HCT116 (cell line): ENCODE measurements around the gene CTIF. TPM values are rescaled to one million over a fixed set of nuclear protein-coding genes. Genes with fewer than 3 reads are reported as not detected.

Experiments used
- ATAC-seq: fragments of 200-7000 bp; cut with Tn5 transposase; 2 replicates; pipeline ENCODE4 v1.9.1; 2020; ENCODE audit warnings: mild to moderate bottlenecking, moderate library complexity
- BruUV-seq: library from RNA; stranded (reverse); fragments of 400-500 nt; replicated peaks from 2 replicates; lab custom pipeline; 2021; lab: Mats Ljungman, UMichigan
- CTCF ChIA-PET: fragments of 300-600 bp; sonication (Branson Sonifier 250); formaldehyde crosslinking; loops from one replicate; lab custom pipeline; 2021; ENCODE audit warnings: antibody characterized with exemption; lab: Charles Lee
- POLR2A ChIA-PET: fragments of 300-600, 350-600 bp; sonication (Branson Sonifier 250); formaldehyde crosslinking; loops from one replicate; lab custom pipeline; 2021; ENCODE audit warnings: antibody characterized with exemption; lab: Charles Lee
- RAD21 ChIA-PET, 2 experiments: fragments of 300-600 bp; sonication (Branson Sonifier 250); formaldehyde crosslinking; loops; one replicate each; lab custom pipeline; 2023; ENCODE audit warnings: low total read pairs in 2 of 2; ENCODE audit not compliant: uncharacterized antibody in 2 of 2, unreplicated experiment in 2 of 2, low non-redundant PET in 1 of 2; lab: Charles Lee
- DNase-seq: peaks from one replicate; pipeline ENCODE4 v3.0.0-alpha.2; 2010; ENCODE audit warnings: low read depth, low spot score
- H2AFZ ChIP-seq: fragments of 200-600 bp; shearing (Covaris generic), sonication (generic); 2 replicates; pipeline ENCODE4 v1.6.1; 2017; ENCODE audit warnings: low read depth, mixed run types, mixed read lengths, antibody characterized with exemption, low read length; ENCODE audit not compliant: poor library complexity, severe bottlenecking
- H3K27ac ChIP-seq: 2 replicates; pipeline ENCODE4 v1.5.1; 2012; ENCODE audit warnings: low read depth, low read length
- H3K27me3 ChIP-seq: fragments of 200-600 bp; sonication (generic); 2 replicates; pipeline ENCODE4 v1.6.1; 2016; ENCODE audit warnings: mixed run types, low read length, mixed read lengths; ENCODE audit not compliant: insufficient read depth
- H3K36me3 ChIP-seq, 2 experiments: fragments of 200-500 bp in 1 of 2; fragments of 200-600 bp in 1 of 2; sonication (Bioruptor generic) in 1 of 2; sonication (generic) in 1 of 2; 2 replicates each; pipeline versions ENCODE4 v1.5.1 to v1.6.1; 2014 to 2016; ENCODE audit warnings: low read length in 2 of 2, inconsistent platforms in 1 of 2, mixed read lengths in 1 of 2, mixed run types in 1 of 2; ENCODE audit not compliant: insufficient read depth in 2 of 2, control insufficient read depth in 1 of 2
- H3K4me1 ChIP-seq, 2 experiments: fragments of 200-600 bp in 1 of 2; sonication (generic) in 1 of 2; 2 replicates each; pipeline versions ENCODE4 v1.5.1 to v1.6.1; 2012 to 2017; ENCODE audit warnings: low read length in 2 of 2, inconsistent platforms in 1 of 2, mild to moderate bottlenecking in 1 of 2, mixed read lengths in 1 of 2, mixed run types in 1 of 2, moderate library complexity in 1 of 2; ENCODE audit not compliant: insufficient read depth in 2 of 2, control insufficient read depth in 1 of 2
- H3K4me2 ChIP-seq: fragments of 200-600 bp; sonication (generic); 2 replicates; pipeline ENCODE4 v1.6.1; 2017; ENCODE audit warnings: mixed run types, low read length, mixed read lengths
- H3K4me3 ChIP-seq, 2 experiments: fragments of 200-600 bp in 1 of 2; sonication (generic) in 1 of 2; replicated peaks in 1 of 2; 2 replicates each; pipeline ENCODE4 v1.5.1; 2011 to 2016; ENCODE audit warnings: low read length in 2 of 2, control low read depth in 1 of 2, low read depth in 1 of 2, mild to moderate bottlenecking in 1 of 2, mixed read lengths in 1 of 2, mixed run types in 1 of 2
- H3K79me2 ChIP-seq: fragments of 200-600 bp; sonication (generic); 2 replicates; pipeline ENCODE4 v1.6.1; 2017; ENCODE audit warnings: mild to moderate bottlenecking, mixed run types, low read length, moderate library complexity, mixed read lengths; ENCODE audit not compliant: insufficient read depth
- H3K9ac ChIP-seq: fragments of 200-600 bp; sonication (generic); 2 replicates; pipeline ENCODE4 v1.6.1; 2016; ENCODE audit warnings: low read length, mixed read lengths
- H3K9me2 ChIP-seq: fragments of 200-600 bp; sonication (generic), shearing (Covaris generic); 2 replicates; pipeline ENCODE4 v1.6.1; 2017; ENCODE audit warnings: mixed run types, mild to moderate bottlenecking, moderate library complexity; ENCODE audit not compliant: insufficient read depth
- H3K9me3 ChIP-seq, 2 experiments: fragments of 200-500 bp in 1 of 2; fragments of 200-600 bp in 1 of 2; sonication (Bioruptor generic) in 1 of 2; sonication (generic) in 1 of 2; 2 replicates each; pipeline ENCODE4 v1.6.1; 2014 to 2017; ENCODE audit warnings: low read length in 2 of 2, mixed read lengths in 2 of 2, inconsistent platforms in 1 of 2, low read depth in 1 of 2, mild to moderate bottlenecking in 1 of 2, mixed run types in 1 of 2, moderate library complexity in 1 of 2; ENCODE audit not compliant: control insufficient read depth in 1 of 2, insufficient read depth in 1 of 2
- H4K20me1 ChIP-seq: fragments of 200-600 bp; sonication (generic), shearing (Covaris generic); 2 replicates; pipeline ENCODE4 v1.6.1; 2017; ENCODE audit warnings: mixed run types, mild to moderate bottlenecking, moderate library complexity; ENCODE audit not compliant: insufficient read depth
- CEBPB ChIP-seq: IDR thresholded peaks from 2 replicates; pipeline ENCODE4 v1.6.1; 2012; ENCODE audit warnings: low read depth
- EGR1 ChIP-seq: IDR thresholded peaks from 2 replicates; pipeline ENCODE4 v1.6.1; 2012; ENCODE audit warnings: low read depth
- ELF1 ChIP-seq: IDR thresholded peaks from 2 replicates; pipeline ENCODE4 v1.6.1; 2012; ENCODE audit warnings: low read depth, borderline replicate concordance
- EZH2 ChIP-seq: fragments of 200-600 bp; sonication (generic); IDR thresholded peaks from 2 replicates; pipeline ENCODE4 v1.6.1; 2017; ENCODE audit warnings: antibody characterized with exemption, mixed run types
- EZH2phosphoT487 ChIP-seq: fragments of 200-600 bp; IDR thresholded peaks from 2 replicates; pipeline ENCODE4 v1.6.1; 2018; ENCODE audit warnings: antibody characterized with exemption, borderline replicate concordance
- FOSL1 ChIP-seq: IDR thresholded peaks from 2 replicates; pipeline ENCODE4 v1.6.1; 2012; ENCODE audit warnings: low read depth
- POLR2AphosphoS5 ChIP-seq: IDR thresholded peaks from 2 replicates; pipeline ENCODE4 v1.6.1; 2011; ENCODE audit warnings: mild to moderate bottlenecking, low read depth, low read length, moderate library complexity
- RAD21 ChIP-seq: IDR thresholded peaks from 2 replicates; pipeline ENCODE4 v1.6.1; 2012; ENCODE audit warnings: low read depth, mild to moderate bottlenecking
- SIN3A ChIP-seq: IDR thresholded peaks from 2 replicates; pipeline ENCODE4 v1.6.1; 2012; ENCODE audit warnings: low read depth
- SP1 ChIP-seq: IDR thresholded peaks from 2 replicates; pipeline ENCODE4 v1.6.1; 2012; ENCODE audit warnings: low read depth
- SRF ChIP-seq: IDR thresholded peaks from 2 replicates; pipeline ENCODE4 v1.6.1; 2012; ENCODE audit warnings: low read depth
- TCF7L2 ChIP-seq: IDR thresholded peaks from 2 replicates; pipeline ENCODE4 v1.7.0; 2011; ENCODE audit warnings: borderline replicate concordance, inconsistent platforms; ENCODE audit not compliant: insufficient read depth, insufficient read length; ENCODE audit errors: extremely low read depth
- YY1 ChIP-seq: IDR thresholded peaks from 2 replicates; pipeline ENCODE4 v1.6.1; 2011; ENCODE audit warnings: low read length, low read depth, moderate library complexity, mild to moderate bottlenecking; ENCODE audit not compliant: insufficient replicate concordance; ENCODE audit errors: extremely low read depth
- ZNF274 ChIP-seq: fragments of 200-500 bp; sonication (Bioruptor generic); IDR thresholded peaks from 2 replicates; pipeline ENCODE4 v1.6.1; 2014; ENCODE audit warnings: mild to moderate bottlenecking, low read depth, low read length, inconsistent platforms
- intact Hi-C: fragments of 100-400 bp; cut with micrococcal nuclease; formaldehyde crosslinking; loops from 2 replicates; pipeline ENCODE4 v1.10.0; 2022
- total RNA-seq: library from RNA; stranded (reverse); gene quantifications from one replicate; pipeline ENCODE4 v1.2.1, GENCODE V29; 2021; ENCODE audit not compliant: unreplicated experiment
- TF ChIP-seq, protein P1 (sequence below), 3 experiments: fragments of 200-600 bp in 1 of 3; sonication (generic) in 1 of 3; IDR thresholded peaks in 2 of 3; conservative IDR thresholded peaks in 1 of 3; 2 replicates each; pipeline ENCODE4 v1.5.1; 2012 to 2017; ENCODE audit warnings: low read depth in 2 of 3, low read length in 2 of 3, antibody characterized with exemption in 1 of 3, borderline replicate concordance in 1 of 3, control low read depth in 1 of 3, mild to moderate bottlenecking in 1 of 3, mixed read lengths in 1 of 3, mixed run types in 1 of 3, moderate library complexity in 1 of 3; ENCODE audit not compliant: insufficient read depth in 1 of 3
- TF ChIP-seq, protein P2 (sequence below): IDR thresholded peaks from 2 replicates; pipeline ENCODE4 v1.6.1; 2012
- TF ChIP-seq, protein P3 (sequence below): IDR thresholded peaks from 2 replicates; pipeline ENCODE4 v1.6.1; 2012; ENCODE audit warnings: low read depth
- TF ChIP-seq, protein P4 (sequence below): IDR thresholded peaks from 2 replicates; pipeline ENCODE4 v1.6.1; 2012
- TF ChIP-seq, protein P5 (sequence below): IDR thresholded peaks from 2 replicates; pipeline ENCODE4 v1.6.1; 2011; ENCODE audit warnings: mild to moderate bottlenecking, low read length, moderate library complexity; ENCODE audit not compliant: insufficient replicate concordance; ENCODE audit errors: extremely low read depth

CTIF gene
- total RNA-seq, 1 experiment from 2014 or later = 19.7 TPM

DNA sequence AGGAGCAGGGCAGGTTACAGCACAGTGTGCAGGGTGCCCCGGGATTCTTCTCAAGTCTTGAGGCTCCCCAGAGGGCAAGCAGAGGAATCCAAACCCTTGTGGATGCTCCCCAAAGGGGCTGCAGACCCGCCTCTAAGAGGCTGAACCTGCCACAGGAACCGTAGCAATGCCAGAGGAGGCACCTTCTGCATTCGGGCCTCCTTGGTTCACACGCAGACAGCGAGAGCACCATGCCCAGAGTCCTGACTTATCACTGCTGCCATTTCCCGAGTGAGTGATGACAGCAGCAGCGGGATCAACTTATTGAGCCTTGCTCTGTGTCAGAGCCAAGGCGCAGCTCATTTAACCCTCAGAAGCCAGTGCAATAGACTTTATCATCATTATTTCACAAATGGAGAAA, 203.5 kb downstream of the CTIF start:
- Histone ChIP-seq H3K9me3 (no peaks in the 10 kb centered on the region), H3K27ac (no peak overlapping the region), H2AFZ (no peak overlapping the region), H3K9ac (no peak overlapping the region), H3K4me1 (peaks cover 0 to 7% of the 10 kb centered on the region in 2 experiments; a peak in 1 of 4 replicates), H3K4me3 (no peak overlapping the region), H3K36me3 (no peaks in the 10 kb centered on the region), H3K4me2 (no peak overlapping the region), H3K9me2 (no peaks in the 10 kb centered on the region), H4K20me1 (no peaks in the 10 kb centered on the region), H3K27me3 (no peaks in the 10 kb centered on the region), H3K79me2 (no peaks in the 10 kb centered on the region)
- TF ChIP-seq CEBPB = no peak
- no peak for TF ChIP-seq EZH2
- no peak for TF ChIP-seq SIN3A
- TF ChIP-seq TCF7L2 = no peak
- TF ChIP-seq EZH2phosphoT487 = no peak
- TF ChIP-seq, protein P1, sequence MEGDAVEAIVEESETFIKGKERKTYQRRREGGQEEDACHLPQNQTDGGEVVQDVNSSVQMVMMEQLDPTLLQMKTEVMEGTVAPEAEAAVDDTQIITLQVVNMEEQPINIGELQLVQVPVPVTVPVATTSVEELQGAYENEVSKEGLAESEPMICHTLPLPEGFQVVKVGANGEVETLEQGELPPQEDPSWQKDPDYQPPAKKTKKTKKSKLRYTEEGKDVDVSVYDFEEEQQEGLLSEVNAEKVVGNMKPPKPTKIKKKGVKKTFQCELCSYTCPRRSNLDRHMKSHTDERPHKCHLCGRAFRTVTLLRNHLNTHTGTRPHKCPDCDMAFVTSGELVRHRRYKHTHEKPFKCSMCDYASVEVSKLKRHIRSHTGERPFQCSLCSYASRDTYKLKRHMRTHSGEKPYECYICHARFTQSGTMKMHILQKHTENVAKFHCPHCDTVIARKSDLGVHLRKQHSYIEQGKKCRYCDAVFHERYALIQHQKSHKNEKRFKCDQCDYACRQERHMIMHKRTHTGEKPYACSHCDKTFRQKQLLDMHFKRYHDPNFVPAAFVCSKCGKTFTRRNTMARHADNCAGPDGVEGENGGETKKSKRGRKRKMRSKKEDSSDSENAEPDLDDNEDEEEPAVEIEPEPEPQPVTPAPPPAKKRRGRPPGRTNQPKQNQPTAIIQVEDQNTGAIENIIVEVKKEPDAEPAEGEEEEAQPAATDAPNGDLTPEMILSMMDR (IDR thresholded peaks at IDR 0.05 in 2 of 3, conservative IDR thresholded peaks at IDR 0.05 in 1 of 3; ENCODE audit: borderline replicate concordance in 1 of 3, insufficient read depth in 1 of 3, low read depth in 2 of 3, low read length in 2 of 3) = no peak
- TF ChIP-seq, protein P2, sequence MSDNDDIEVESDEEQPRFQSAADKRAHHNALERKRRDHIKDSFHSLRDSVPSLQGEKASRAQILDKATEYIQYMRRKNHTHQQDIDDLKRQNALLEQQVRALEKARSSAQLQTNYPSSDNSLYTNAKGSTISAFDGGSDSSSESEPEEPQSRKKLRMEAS = no peak
- no peak for TF ChIP-seq ELF1
- TF ChIP-seq RAD21 = no peak
- no peak for TF ChIP-seq EGR1
- TF ChIP-seq ZNF274 = no peak
- TF ChIP-seq POLR2AphosphoS5 = no peak
- TF ChIP-seq, protein P3, sequence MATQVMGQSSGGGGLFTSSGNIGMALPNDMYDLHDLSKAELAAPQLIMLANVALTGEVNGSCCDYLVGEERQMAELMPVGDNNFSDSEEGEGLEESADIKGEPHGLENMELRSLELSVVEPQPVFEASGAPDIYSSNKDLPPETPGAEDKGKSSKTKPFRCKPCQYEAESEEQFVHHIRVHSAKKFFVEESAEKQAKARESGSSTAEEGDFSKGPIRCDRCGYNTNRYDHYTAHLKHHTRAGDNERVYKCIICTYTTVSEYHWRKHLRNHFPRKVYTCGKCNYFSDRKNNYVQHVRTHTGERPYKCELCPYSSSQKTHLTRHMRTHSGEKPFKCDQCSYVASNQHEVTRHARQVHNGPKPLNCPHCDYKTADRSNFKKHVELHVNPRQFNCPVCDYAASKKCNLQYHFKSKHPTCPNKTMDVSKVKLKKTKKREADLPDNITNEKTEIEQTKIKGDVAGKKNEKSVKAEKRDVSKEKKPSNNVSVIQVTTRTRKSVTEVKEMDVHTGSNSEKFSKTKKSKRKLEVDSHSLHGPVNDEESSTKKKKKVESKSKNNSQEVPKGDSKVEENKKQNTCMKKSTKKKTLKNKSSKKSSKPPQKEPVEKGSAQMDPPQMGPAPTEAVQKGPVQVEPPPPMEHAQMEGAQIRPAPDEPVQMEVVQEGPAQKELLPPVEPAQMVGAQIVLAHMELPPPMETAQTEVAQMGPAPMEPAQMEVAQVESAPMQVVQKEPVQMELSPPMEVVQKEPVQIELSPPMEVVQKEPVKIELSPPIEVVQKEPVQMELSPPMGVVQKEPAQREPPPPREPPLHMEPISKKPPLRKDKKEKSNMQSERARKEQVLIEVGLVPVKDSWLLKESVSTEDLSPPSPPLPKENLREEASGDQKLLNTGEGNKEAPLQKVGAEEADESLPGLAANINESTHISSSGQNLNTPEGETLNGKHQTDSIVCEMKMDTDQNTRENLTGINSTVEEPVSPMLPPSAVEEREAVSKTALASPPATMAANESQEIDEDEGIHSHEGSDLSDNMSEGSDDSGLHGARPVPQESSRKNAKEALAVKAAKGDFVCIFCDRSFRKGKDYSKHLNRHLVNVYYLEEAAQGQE = no peak
- TF ChIP-seq SRF = no peak
- no peak for TF ChIP-seq YY1
- TF ChIP-seq, protein P4, sequence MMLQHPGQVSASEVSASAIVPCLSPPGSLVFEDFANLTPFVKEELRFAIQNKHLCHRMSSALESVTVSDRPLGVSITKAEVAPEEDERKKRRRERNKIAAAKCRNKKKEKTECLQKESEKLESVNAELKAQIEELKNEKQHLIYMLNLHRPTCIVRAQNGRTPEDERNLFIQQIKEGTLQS = no peak
- TF ChIP-seq FOSL1 = no peak
- TF ChIP-seq, protein P5, sequence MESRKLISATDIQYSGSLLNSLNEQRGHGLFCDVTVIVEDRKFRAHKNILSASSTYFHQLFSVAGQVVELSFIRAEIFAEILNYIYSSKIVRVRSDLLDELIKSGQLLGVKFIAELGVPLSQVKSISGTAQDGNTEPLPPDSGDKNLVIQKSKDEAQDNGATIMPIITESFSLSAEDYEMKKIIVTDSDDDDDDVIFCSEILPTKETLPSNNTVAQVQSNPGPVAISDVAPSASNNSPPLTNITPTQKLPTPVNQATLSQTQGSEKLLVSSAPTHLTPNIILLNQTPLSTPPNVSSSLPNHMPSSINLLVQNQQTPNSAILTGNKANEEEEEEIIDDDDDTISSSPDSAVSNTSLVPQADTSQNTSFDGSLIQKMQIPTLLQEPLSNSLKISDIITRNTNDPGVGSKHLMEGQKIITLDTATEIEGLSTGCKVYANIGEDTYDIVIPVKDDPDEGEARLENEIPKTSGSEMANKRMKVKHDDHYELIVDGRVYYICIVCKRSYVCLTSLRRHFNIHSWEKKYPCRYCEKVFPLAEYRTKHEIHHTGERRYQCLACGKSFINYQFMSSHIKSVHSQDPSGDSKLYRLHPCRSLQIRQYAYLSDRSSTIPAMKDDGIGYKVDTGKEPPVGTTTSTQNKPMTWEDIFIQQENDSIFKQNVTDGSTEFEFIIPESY = no peak
- no peak for TF ChIP-seq SP1
- no TSS peak for BruUV-seq
- RAD21 ChIA-PET = no interaction called here
- no peak for DNase-seq
- POLR2A ChIA-PET = no interaction called here
- CTCF ChIA-PET = no interaction called here
- ATAC-seq = no peak
- intact Hi-C loops = no loop called here
